Sigmoid colon (tissue), 4 donors: Measurements from ENCODE around the gene ANXA7.

ENCODE experiments used
- CTCF ChIP-seq, 4 experiments: fragments of 450-650 bp in 3 of 4; fragments of 200-600 bp in 1 of 4; IDR thresholded peaks; one replicate each; pipeline ENCODE4 v1.5.1; 2016 to 2019; ENCODE audit warnings: antibody characterized with exemption in 4 of 4, mild to moderate bottlenecking in 3 of 4, moderate library complexity in 2 of 4
- EP300 ChIP-seq, 4 donors: sonication (generic); formaldehyde crosslinking; IDR thresholded peaks; one replicate each; pipeline ENCODE4 v1.6.1; 2017; ENCODE audit warnings: antibody characterized with exemption in 4 of 4
- POLR2A ChIP-seq, 2 donors: fragments of 450-650 bp; IDR thresholded peaks; one replicate each; pipeline ENCODE4 v1.6.1; 2016; ENCODE audit warnings: antibody characterized with exemption in 2 of 2, mild to moderate bottlenecking in 2 of 2, moderate library complexity in 2 of 2

GRCh38 chr10:73398024-73398423, 15.8 kb downstream of the ANXA7 start:
- TF ChIP-seq POLR2A (IDR thresholded peaks at IDR 0.05): no peak
- TF ChIP-seq CTCF (IDR thresholded peaks at IDR 0.05): no peak
- no peak for TF ChIP-seq EP300 (IDR thresholded peaks at IDR 0.05)
